Progenitor cell of endocrine pancreas (in vitro differentiated cells): ENCODE results near the gene CILP. TPM values are rescaled to one million over a fixed set of nuclear protein-coding genes. Genes with fewer than 3 reads are reported as not detected.

Experiments used
- DNase-seq: peaks from one replicate; pipeline ENCODE4 v3.0.0; 2021; ENCODE audit warnings: low spot score; ENCODE audit not compliant: unreplicated experiment
- H3K27ac Mint-ChIP-seq: 2 replicates; pipeline ENCODE4 v1.8.0; 2021; ENCODE audit warnings: mild to moderate bottlenecking, moderate library complexity, mixed read lengths
- H3K27me3 Mint-ChIP-seq: 2 replicates; pipeline ENCODE4 v1.8.0; 2021; ENCODE audit warnings: mixed read lengths
- H3K36me3 Mint-ChIP-seq: 2 replicates; pipeline ENCODE4 v1.8.0; 2022; ENCODE audit warnings: mixed read lengths; ENCODE audit not compliant: insufficient read depth
- H3K4me1 Mint-ChIP-seq: 2 replicates; pipeline ENCODE4 v1.8.0; 2021; ENCODE audit warnings: low read depth, mixed read lengths
- H3K4me3 Mint-ChIP-seq: 2 replicates; pipeline ENCODE4 v1.8.0; 2021; ENCODE audit warnings: low read depth, mild to moderate bottlenecking, moderate library complexity, mixed read lengths
- H3K9me3 Mint-ChIP-seq: 2 replicates; pipeline ENCODE4 v1.8.0; 2021; ENCODE audit warnings: low read depth, mixed read lengths
- total RNA-seq: library from RNA; stranded (reverse); gene quantifications from 2 replicates; pipeline ENCODE4 v1.2.1, GENCODE V29; 2021
- TF ChIP-seq, protein P1 (sequence below): fragments of 200-600 bp; sonication (generic); IDR thresholded peaks from one replicate; pipeline ENCODE4 v1.5.0; 2021; ENCODE audit warnings: antibody characterized with exemption, mild to moderate bottlenecking; ENCODE audit not compliant: unreplicated experiment

CILP gene
- total RNA-seq, 1 donor from 2014 or later: 0.29 TPM

DNA sequence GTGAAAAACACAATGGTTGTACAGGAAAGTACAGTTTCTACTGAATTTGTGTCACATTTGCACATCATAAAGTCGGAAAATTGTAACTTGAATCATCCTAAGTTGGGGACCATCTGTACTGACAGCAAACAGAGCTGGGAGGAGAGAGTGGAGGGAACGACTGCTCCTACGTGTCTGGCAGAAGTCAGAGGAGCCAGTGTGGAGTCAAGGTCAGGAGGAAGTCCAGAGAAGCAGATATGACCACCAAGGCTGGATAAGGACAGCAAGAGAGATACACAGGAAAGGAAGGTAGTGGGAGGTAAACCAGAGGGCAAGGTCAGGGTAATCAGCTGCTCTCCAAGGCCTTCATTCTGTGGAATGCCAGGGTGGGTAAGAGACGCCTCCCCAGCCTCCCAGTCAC is 2.7 kb upstream of the CILP start:
- Mint-ChIP-seq H3K27me3 (peaks cover 3% of the 10 kb centered on the region), H3K27ac (no peak overlapping the region)
- TF ChIP-seq, protein P1, sequence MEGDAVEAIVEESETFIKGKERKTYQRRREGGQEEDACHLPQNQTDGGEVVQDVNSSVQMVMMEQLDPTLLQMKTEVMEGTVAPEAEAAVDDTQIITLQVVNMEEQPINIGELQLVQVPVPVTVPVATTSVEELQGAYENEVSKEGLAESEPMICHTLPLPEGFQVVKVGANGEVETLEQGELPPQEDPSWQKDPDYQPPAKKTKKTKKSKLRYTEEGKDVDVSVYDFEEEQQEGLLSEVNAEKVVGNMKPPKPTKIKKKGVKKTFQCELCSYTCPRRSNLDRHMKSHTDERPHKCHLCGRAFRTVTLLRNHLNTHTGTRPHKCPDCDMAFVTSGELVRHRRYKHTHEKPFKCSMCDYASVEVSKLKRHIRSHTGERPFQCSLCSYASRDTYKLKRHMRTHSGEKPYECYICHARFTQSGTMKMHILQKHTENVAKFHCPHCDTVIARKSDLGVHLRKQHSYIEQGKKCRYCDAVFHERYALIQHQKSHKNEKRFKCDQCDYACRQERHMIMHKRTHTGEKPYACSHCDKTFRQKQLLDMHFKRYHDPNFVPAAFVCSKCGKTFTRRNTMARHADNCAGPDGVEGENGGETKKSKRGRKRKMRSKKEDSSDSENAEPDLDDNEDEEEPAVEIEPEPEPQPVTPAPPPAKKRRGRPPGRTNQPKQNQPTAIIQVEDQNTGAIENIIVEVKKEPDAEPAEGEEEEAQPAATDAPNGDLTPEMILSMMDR: no peak

DNA sequence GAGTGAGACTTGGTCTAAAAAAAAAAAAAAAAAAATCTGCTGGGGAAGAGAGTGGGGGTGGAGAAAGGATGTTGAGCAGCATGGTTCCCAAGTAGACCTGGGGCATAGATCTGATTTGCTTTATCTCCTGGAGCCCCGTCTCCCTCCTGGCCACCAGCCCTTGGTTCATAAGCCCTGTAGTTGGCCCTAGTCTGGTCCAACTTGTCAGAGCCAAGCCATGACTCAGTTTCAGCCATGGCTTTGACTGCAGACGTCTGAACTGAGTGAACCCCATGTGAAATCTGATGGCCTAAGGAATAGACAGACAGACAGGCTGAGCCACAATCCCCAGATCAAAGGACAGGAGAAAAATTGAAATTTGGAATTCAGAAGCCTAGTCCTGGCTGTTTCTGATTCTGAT is 2.0 kb upstream of the CILP start:
- H3K27me3 Mint-ChIP-seq: peaks cover 5% of the 10 kb centered on the region
- no peak overlapping the region for H3K27ac Mint-ChIP-seq
- no peaks in the 10 kb centered on the region for H3K4me1 Mint-ChIP-seq
- H3K36me3 Mint-ChIP-seq: no peaks in the 10 kb centered on the region
- no peaks in the 10 kb centered on the region for H3K9me3 Mint-ChIP-seq
- no peak overlapping the region for H3K4me3 Mint-ChIP-seq
- no peak for DNase-seq
- TF ChIP-seq, protein P1: no peak

More for the DNA sequence above, 2.7 kb upstream of the CILP start:
- no peak for DNase-seq
- Mint-ChIP-seq H3K4me1 (no peaks in the 10 kb centered on the region), H3K36me3 (no peaks in the 10 kb centered on the region), H3K4me3 (no peak overlapping the region), H3K9me3 (no peaks in the 10 kb centered on the region)

DNA sequence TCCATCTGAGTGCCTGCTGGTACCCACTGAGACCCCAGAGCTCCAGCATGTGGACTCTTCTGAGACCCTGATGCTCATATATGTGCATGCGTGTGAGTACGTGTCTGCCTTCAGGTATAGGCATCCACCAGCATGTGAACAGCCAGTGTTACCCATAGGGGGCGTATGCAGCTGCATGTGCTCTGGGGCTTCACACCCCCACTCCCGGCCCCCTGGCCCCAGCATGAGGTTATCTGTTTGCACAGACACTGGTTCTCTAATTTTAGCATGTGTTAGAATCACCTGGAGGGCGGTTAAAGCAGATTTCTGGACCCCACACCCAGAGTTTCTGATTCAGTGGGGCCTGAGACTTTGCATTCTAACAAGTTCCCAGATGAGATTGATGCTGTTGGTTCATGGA is 824 bp upstream of the CILP start:
- no peaks in the 10 kb centered on the region for H3K36me3 Mint-ChIP-seq
- no peaks in the 10 kb centered on the region for H3K9me3 Mint-ChIP-seq
- no peak for DNase-seq
- H3K4me1 Mint-ChIP-seq: no peaks in the 10 kb centered on the region
- H3K27ac Mint-ChIP-seq: no peak overlapping the region
- no peak overlapping the region for H3K4me3 Mint-ChIP-seq
- peaks cover 13% of the 10 kb centered on the region for H3K27me3 Mint-ChIP-seq
- TF ChIP-seq, protein P1: peak; percentile 58

- H3K4me1 Mint-ChIP-seq: no peaks in the 10 kb centered on the region
- H3K36me3 Mint-ChIP-seq: no peaks in the 10 kb centered on the region
- DNase-seq: no peak
- H3K27ac Mint-ChIP-seq: no peak overlapping the region
- no peak overlapping the region for H3K4me3 Mint-ChIP-seq
- TF ChIP-seq, protein P1: no peak
- no peaks in the 10 kb centered on the region for H3K9me3 Mint-ChIP-seq
- peaks cover 15% of the 10 kb centered on the region for H3K27me3 Mint-ChIP-seq
These were observed 259 bp upstream of the CILP start for GRCh38 chr15:65211482-65211982.

DNA sequence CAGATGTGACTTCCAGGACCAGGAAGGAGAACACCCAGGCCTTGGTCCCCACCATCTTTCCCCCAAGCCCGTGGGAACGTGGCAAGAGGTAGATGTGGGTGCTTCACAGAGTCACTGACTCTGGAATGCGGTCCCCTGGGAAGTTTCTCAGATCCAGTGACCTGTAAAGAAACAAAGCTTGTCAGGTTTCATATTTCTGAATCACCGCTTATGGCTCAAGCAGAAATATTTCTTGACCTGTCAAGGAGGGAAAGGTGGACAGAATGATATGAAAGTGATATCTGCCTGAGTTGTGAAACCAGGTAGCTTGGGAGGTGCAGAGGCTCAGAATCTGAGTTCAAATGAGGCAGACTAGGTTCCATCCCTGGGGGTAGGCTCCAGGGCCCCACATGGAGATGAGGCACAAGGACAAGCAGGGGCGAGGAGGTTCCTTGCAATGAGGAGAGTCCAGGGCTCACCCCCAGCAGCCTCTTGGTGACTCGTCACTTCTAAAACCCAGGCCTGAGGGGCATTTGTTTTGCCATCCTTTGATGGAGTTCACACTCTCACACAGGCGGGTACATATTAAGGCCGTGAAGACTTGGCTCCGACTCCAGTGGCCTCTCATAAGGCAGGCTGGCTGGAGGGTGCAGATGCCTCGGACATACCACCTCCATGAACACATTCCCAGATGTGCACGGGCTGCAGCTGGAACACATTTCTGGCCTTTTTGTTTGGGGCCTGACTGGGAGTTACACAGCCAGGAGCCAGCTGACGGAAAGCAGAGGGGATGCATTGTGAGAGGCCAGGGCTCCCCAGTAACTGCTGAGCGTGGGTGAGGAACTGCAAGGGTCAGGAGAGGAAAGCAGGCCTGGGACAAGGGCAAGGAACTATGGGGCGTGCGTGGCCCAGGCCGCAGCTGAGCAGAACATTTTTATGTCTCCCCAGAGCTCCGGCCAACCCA is 1.3 kb downstream of the CILP start:
- peak overlapping the region; percentile 53 for H3K27ac Mint-ChIP-seq

More for the DNA sequence above, 1.3 kb downstream of the CILP start:
- H3K9me3 Mint-ChIP-seq: no peaks in the 10 kb centered on the region
- H3K36me3 Mint-ChIP-seq: no peaks in the 10 kb centered on the region
- TF ChIP-seq, protein P1: no peak
- peaks cover 15% of the 10 kb centered on the region for H3K27me3 Mint-ChIP-seq
- no peak overlapping the region for H3K4me3 Mint-ChIP-seq
- no peaks in the 10 kb centered on the region for H3K4me1 Mint-ChIP-seq
- no peak for DNase-seq
